ENCODE results near the gene CAPN5. TPM values are rescaled to one million over a fixed set of nuclear protein-coding genes. Genes with fewer than 3 reads are reported as not detected.

Gene CAPN5
- total and polyA plus RNA-seq, 2 of the 13 experiments (the other 11 are each of a cell fraction or from before 2014, with no cell fraction given), result 0.27 to 1.2 TPM

GRCh38 chr11:77019976-77020595, 46.7 kb upstream of the CAPN5 start (continued):
- TF ChIP-seq PITX1 (CRISPR knock-in tag; IDR thresholded peaks at IDR 0.05) (no peak), PRPF4 (IDR thresholded peaks at IDR 0.05; ENCODE audit: low read depth, low read length, poor library complexity, severe bottlenecking) (no peak), ELF4 (CRISPR knock-in tag; IDR thresholded peaks at IDR 0.05; ENCODE audit: borderline replicate concordance) (no peak), TOPORS (CRISPR knock-in tag; IDR thresholded peaks at IDR 0.05) (no peak), ZNF850 (CRISPR knock-in tag; conservative IDR thresholded peaks at IDR 0.05) (no peak), ARID4A (CRISPR knock-in tag; IDR thresholded peaks at IDR 0.05; ENCODE audit: borderline replicate concordance) (no peak), KMT2A (CRISPR knock-in tag; IDR thresholded peaks at IDR 0.05) (no peak), RARA (CRISPR knock-in tag; IDR thresholded peaks at IDR 0.05) (peak; percentile 47), KDM2A (CRISPR knock-in tag; IDR thresholded peaks at IDR 0.05; ENCODE audit: borderline replicate concordance, low read depth) (no peak), MATR3 (CRISPR knock-in tag; IDR thresholded peaks at IDR 0.05) (no peak), HOXD1 (CRISPR knock-in tag; IDR thresholded peaks at IDR 0.05) (no peak), NFE2L1 (CRISPR knock-in tag; IDR thresholded peaks at IDR 0.05; ENCODE audit: borderline replicate concordance) (no peak), POLR2AphosphoS5 (IDR thresholded peaks at IDR 0.05; ENCODE audit: low read depth, low read length) (no peak), ZNF691 (CRISPR knock-in tag; IDR thresholded peaks at IDR 0.05; ENCODE audit: borderline replicate concordance, low read depth) (no peak), MTA1 (CRISPR knock-in tag; IDR thresholded peaks at IDR 0.05; ENCODE audit: borderline replicate concordance) (no peak), AHDC1 (CRISPR knock-in tag; IDR thresholded peaks at IDR 0.05; ENCODE audit: borderline replicate concordance) (peak; percentile 34; the same call in 1 of the 2 replicates), TERF1 (CRISPR knock-in tag; IDR thresholded peaks at IDR 0.05) (no peak), NR2F1 (CRISPR knock-in tag; IDR thresholded peaks at IDR 0.05) (no peak)

Data from HepG2 (cell line).